A549 treated with RU486 at 1 μM for 4 hours (cell line): ENCODE measurements around the gene GCSAM. TPM values are rescaled to one million over a fixed set of nuclear protein-coding genes. Genes with fewer than 3 reads are reported as not detected.

ENCODE experiments used
- total RNA-seq: library from RNA; stranded (reverse); fragments of 200-300 nt; extraction: Qiagen RNA extraction; gene quantifications from 5 replicates; pipeline ENCODE4 v1.2.3, GENCODE V29; 2022; ENCODE audit warnings: low read depth

GCSAM gene
- total RNA-seq: not detected in 5 replicates

GRCh38 chr3:112132975-112133448, at the start of gene GCSAM:
Gene GCSAM, minus strand, starts transcription at chr3:112133248. Its CDS starts 128 bp downstream, at chr3:112133120.

GRCh38 chr3:112086076-112086854, 46.8 kb downstream of the GCSAM start, which contains the start of gene C3orf52:
Gene C3orf52, plus strand, starts transcription at chr3:112086389. Its CDS starts 19 bp downstream, at chr3:112086408.

Other genes starting within 250 kb of the GCSAM start
- gene ABHD10, start 154.2 kb downstream of the GCSAM start, total RNA-seq: 19.8 to 24.8 TPM (median 22.3 TPM) in 5 replicates
- gene TAGLN3, start 134.3 kb downstream of the GCSAM start, total RNA-seq: 0.46 TPM in 1 of 5 replicates, not detected in the others
- 0.07 to 0.18 TPM (median 0.13 TPM) in 4 of 5 replicates, not detected in the other for gene TMPRSS7, start 98.5 kb downstream of the GCSAM start, total RNA-seq
- gene C3orf52, start 46.9 kb downstream of the GCSAM start, total RNA-seq: 10.3 to 16.3 TPM (median 14.1 TPM) in 5 replicates
- gene SLC9C1, start 161.0 kb upstream of the GCSAM start, total RNA-seq: not detected in 5 replicates
- not detected in 5 replicates for gene CD200, start 199.9 kb upstream of the GCSAM start, total RNA-seq